22Rv1 (cell line): ENCODE results near the gene IMPG2.

Experiments used
- CTCF ChIP-seq: fragments of 450-650 bp; IDR thresholded peaks from 2 replicates; pipeline ENCODE4 v1.5.1; 2017; ENCODE audit warnings: mild to moderate bottlenecking
- ZFX ChIP-seq: fragments of 450-650 bp; IDR thresholded peaks from 2 replicates; pipeline ENCODE4 v1.6.1; 2017; ENCODE audit warnings: antibody characterized with exemption, borderline replicate concordance

GRCh38 chr3:101194392-101194791 is 126.0 kb downstream of the IMPG2 start:
- TF ChIP-seq CTCF, result no peak
- no peak for TF ChIP-seq ZFX
